GM18519 (cell line): ENCODE data around the gene CTSC.

Experiments
- ATAC-seq: cut with Tn5 transposase; IDR thresholded peaks from one replicate; pipeline ENCODE4 v1.9.1; 2021; ENCODE audit warnings: mild to moderate bottlenecking, moderate library complexity; ENCODE audit not compliant: unreplicated experiment, low FRiP score

CTSC gene

DNA sequence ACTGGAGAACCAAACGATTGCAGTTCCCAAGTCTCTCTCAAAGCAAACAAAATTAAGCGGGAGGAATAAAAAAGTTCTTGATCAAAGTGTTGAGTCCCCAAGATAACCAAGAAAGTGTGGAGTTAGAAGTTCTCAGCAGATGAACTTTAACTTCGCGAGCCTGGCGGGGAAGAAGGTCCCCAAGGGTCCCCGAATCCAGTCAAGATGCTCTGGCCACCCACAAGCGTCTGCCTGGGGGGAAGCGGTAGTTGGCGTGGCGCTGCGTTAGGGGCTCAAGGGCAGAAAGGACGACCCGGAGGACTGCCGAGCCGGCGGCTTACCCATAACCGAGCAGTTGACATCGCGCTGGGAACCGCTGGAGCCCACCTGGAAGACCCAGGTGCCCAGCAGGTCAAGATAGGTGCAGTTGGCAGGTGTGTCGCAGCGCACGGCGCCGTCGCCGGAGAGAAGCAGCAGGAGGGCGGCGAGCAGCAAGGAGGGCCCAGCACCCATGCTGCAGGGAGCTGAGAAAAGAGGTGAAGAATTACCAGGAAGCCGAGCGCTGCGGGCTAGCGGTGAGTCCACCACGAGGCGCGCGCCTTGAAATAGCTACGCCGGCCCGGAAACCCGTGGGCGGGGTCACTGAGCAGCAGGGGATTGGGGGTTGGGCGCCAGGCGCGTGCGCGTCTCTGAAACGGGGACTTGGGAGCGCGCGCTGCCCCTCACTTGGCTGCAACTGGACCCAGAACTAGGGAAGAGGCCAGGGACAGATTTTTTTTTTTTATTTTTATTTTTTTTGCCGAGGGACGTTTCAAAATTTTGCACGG lies at the start of gene CTSC:
Gene CTSC (minus strand): TSS at position 556 of the 806 bp plus-strand sequence. CDS start 64 bp downstream, at position 492.
- ATAC-seq = peak; percentile 69

DNA sequence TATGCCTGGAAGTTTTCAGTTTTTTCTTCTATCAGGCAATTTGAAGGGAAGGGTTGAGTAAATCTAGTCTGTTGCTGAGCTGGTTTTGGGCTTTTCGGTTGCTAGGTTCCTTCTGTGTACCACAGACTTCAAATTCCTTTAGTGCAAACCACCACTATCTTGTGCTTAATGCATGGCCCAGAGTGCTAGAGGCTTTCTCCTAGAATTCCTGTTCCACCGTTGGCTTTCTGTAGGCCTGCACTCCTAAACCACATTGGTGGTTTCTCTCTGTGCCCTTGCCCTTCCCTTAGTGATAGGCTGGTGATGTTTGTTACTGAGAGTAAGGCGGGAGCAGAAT lies 47.1 kb upstream of the CTSC start:
- no peak for ATAC-seq

DNA sequence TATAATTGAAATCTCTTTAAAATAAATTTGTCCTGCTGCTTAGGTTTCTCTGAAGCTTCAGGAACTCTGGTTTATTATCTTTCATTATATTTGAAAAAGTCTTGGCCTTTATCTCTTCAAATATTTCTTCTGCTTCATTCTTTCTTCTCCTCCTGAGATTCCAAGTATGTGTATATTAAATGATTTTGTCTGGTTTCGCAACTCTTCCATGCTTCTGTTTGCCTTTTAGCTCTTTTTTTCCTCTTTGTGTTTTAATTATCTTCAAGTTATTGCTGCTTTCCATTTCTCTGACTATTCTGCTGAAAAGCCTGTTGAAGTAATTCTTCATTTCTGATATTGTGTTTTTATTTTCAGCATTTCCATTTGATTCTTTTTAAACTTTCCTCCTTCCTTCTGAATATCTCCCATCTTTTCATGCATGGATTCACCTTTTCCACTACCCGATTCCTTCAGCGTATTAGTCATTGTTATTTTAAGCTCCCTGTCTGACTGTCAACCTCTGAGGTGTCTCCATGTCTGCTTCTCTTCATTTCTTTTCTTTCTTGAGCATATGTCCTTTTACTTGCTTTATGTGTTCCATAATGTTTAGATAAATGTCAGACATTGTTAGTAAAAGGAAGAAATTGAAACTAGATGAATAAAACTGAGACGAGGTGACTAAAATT lies 46.6 kb upstream of the CTSC start:
- no peak for ATAC-seq

DNA sequence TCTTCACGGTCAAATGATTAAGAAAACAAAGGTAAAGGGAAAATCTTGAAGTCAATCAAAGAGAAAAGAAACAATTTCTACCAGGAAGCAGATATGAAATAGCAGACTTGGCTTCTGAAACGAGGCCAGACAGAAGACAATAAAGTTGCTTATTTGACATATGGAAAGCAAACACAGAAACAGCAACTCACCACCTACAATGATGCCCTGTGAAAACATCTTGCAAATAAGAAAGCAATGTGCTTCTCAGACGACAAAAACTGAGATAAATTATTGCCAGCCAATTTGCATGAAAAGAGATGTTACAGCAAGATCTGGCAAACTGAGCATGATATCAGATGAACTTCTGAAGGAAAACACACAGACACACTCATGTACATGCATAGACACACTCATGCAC lies 45.9 kb upstream of the CTSC start:
- no peak for ATAC-seq

DNA sequence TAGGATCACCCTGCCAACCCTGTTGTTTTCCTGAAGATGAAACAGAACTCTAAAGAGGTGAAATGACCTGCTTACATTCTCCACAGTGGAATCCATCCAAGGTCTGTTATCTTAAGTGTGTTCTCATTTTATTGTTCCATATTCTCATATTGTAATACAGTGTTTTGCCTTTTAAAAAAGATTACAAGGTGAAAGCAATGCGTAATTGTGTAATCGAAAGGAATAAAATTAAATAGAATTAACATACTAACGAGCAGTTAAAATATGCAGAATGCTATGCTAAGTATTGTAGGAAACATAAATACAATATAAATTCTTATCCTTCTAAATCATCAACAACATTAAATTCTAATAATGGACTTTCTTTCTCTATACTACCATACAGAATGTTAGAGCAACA lies 41.6 kb upstream of the CTSC start:
- ATAC-seq = no peak

DNA sequence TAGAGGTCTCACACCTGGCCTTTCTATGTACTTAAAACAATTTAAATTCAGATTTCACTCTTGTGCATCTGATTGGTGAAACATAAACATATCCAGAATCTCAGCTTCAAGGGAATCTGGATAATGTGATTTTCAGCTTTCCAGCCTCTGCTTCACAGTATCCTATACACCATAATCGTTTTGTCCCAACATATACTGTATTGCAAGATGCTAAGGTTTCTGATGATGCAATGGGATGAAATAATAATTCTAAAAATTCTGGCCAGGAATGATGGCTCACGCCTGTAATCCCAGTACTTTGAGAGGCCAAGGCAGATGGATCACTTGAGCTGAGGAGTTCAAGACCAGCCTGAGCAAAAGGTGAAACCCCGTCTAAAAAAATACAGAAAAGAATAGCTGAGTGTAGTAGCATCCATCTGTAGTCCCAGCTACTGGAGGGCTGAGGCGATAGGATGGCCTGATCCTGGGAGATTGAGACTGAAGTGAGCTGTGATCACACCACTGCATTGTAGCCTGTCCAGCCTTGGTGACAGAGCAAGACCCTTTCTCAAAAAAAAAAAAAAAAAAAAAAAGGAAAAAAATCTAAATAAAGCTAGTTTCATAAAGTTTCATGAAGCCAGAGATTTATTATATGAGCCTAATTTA lies 41.0 kb upstream of the CTSC start:
- ATAC-seq = no peak

DNA sequence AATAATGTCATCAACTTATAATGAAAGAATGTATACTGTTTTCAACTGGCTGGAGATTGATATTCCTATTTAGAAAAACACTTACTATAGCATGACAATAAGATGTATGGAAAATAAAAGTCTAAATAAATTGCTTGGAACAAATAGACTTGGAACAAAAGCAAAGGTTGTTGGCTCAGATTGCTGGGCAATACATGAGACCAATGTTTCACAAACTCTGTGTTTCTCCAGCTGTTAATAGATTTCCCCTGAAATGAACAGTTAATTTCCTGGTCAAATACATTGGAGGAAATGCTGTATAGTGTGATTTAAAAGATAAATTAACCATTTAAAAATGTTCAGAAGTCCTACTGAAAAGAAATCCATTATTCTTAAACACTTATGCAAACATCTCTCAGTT lies 40.1 kb upstream of the CTSC start:
- no peak for ATAC-seq

DNA sequence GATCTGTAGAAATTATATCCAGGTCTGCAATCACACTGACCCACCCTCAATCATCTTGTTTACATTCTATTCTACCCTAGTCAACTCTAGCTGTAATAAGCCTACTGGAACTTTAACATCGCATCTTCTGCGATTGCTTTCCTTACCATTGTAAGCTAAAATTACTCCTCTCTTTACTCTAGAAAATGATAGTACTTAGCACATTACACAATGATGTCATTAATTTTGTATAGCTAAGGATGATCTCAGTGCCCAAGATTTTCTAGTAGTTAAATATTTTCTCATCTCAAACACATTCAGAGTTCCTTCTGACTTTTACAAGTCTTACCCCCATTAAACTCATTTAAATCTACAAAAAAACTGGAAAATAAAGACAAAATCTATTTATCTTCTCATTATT lies 39.6 kb upstream of the CTSC start:
- no peak for ATAC-seq

DNA sequence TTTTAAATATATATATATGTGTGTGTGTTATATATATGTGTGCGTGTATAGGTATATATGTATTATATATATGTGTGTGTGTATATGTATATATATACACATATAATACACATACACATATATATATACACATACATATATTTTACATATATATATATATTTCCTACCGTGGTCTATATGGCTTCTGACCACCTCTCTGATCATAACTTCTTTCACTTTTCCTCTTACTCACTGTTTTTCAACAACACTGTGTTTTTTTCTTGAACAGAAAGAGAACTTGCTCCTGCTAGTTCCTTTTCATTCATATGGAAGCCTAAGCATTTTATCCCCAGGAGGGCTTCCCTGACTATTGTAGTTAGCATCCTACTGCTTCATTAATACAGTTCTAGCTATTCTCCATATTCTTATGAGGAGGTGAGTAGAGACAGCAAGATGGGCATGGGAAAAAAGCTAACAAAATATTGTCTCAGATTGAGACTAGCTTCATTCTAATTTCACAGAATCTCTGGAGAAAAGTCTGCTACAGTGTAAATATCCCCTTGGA lies 38.5 kb upstream of the CTSC start:
- no peak for ATAC-seq

DNA sequence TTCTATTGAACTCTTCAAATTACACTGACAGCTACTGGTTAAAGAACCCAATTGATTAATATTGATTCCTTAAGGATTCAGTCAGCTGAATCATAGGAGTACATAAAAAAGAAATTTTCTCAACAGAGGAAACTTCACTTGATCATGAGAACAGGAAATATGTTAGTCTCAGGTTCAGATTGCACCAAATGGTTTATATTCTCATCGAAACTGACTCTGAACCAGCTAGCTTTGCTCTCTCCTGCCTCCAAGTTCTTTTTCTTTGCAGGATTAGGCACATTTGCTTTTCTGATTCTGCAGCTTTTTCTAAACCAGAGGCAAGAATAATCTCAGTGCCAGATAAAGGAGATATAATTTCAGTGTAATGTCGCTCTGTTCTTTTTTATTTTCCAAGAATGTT lies 33.2 kb upstream of the CTSC start:
- ATAC-seq = no peak

DNA sequence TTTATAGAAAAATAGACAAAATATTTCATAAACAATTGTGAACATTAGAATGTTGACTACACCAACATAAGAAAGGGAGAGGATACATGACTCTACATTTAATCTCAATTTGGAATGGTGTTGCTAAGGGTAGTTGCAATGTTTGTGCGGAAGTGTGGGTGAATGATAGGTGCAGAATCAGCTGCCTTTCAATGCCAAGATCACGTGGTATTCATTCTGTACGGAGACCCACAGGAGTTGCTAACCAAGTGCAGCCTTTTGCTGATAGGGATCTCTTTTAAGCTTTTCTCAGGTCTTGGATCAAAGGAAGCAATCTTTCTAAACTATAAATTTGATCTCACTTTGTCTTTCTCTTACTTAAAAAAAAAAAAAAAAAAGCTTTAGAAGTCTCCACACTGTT lies 29.8 kb upstream of the CTSC start:
- ATAC-seq = no peak

DNA sequence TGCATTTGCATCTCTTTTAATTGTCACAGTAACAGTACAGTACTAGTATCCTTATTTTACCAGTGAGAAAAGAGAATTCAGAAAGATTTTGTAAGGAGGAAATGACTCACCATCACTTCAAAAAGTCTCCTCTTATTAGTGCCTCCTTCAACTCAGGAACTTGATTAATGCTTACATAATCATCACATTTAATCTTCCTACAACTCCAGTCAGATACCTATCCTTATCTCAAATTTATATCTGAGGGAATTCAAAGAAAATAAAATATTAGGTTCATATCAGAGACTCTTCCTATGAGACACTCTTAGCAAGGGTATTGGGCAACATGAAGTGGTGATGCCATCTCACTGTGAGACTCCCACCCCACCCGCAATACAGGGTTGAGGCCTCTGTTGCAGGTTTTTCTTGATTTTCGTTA lies 26.1 kb upstream of the CTSC start:
- peak; percentile 44 for ATAC-seq

DNA sequence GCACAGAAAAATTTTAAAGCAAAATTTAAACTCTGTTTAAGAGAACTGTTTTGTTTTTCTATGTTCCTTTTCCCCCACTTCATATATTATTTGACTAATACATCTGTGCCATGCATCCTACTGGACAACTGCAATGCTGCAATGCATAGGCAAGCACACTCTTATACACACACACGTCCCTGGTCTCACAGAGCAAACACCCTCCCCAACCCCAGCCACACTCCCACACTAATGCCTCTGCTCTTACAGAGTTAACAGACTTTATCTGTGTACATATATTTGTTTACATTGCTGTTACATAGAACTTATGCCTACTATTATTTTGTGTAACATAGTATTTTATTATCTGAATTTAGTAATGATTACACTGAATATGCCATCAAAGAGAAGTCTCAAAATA lies 25.5 kb upstream of the CTSC start:
- ATAC-seq = no peak

DNA sequence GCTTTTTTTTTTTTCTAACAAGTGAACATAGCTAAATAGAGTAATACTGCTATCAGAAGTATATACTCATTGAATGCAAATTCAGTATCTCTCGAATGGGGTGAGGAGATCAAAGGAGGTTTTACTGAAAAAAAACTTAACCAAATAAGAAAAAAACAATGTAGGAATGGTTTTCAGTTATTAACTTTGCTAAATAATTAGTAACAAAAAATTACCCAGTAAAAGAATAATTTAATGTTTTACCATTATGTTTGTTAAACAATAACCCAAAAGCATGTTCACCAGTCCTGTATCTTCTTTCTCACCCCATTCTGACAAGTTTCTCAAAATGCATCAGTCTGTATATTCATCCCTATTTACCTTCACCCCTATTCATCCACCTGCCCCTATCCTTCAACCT lies 22.6 kb upstream of the CTSC start:
- no peak for ATAC-seq

DNA sequence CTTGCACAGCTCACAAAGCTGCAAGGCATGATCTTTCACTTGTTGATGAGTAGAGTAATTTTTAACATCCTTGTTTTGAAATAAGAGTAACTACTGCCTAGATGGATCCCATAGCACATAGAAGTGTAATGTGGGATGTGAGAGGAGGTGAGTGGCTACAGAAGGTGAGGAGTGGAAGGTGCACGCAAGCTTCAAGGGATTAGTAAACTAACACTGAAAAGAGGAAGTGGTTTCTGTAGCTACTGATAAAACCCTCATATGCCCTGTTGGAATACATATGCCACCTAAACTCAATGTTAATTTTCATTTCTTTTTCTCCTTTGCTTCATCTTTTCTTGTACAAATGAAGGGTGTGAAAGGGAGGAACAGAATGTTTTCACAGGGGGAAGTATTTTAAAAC lies 22.0 kb upstream of the CTSC start:
- peak; percentile 45 for ATAC-seq

DNA sequence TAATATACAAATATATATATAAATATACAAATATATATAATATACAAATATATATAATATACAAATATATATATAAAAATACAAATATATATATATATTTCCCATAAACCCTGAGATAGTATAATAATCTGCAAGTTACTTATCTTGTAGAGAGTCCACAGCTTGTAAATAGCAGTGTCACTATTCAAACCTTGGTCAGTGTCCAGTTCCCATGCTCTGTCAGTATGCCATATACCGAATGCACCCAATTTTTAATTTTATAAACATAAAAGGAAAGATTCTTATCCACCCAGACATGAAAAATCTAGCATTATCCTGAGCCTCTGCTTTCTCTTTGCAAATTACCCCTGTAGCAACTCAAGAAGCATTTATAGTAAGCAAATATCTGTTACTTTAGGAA lies 21.6 kb upstream of the CTSC start:
- no peak for ATAC-seq

DNA sequence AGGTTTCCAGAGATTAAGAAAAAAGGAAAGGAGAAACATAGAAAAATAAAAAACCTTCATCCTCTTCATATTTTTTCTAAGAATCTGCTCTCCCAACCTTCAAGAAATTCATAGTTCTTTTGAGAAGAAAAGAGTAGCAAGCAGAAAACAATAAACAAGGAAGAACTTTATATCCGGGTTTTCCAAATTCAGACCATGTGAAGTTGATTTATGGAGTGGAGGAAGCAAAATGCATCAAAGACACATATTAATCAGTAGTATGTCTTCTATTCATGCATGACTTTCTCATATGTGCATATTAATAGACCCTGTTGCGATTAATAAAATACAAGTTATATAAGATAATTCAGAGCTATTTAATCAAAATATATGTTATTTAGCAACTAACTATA lies 20.5 kb upstream of the CTSC start:
- no peak for ATAC-seq

DNA sequence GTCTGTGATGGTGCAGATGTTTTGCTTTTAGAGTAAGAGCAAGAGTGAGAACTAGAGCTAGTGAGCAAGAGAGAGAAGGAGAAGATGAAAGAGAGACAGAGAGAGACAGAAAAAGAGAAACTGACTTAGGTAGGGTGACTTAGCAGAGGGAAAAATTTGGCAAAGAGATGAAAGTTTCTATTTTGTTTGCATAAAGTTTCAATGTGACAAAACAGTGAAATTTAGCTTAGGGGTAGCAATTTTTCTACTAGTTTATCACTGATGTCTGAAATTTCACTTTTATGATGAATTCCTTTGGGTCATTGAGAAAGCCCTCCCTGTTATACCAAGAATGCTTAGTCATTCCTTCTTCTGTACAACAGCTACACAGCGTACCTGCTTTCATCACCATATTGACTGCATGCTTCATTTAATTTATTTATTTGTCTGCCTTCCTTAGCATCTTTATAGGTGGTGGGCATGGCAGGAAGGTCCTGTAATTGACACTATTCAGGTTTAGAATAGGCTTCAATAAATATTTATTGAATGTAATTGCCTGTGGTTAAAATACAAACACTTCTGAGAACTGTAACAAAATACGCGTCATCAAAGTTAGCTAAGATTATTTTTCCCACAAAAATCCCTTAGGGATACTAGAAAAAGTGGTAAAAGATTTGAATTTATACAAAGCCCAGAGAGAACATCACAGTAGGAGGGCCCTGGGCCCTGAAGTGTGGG lies 19.9 kb upstream of the CTSC start:
- ATAC-seq = peak; percentile 43

DNA sequence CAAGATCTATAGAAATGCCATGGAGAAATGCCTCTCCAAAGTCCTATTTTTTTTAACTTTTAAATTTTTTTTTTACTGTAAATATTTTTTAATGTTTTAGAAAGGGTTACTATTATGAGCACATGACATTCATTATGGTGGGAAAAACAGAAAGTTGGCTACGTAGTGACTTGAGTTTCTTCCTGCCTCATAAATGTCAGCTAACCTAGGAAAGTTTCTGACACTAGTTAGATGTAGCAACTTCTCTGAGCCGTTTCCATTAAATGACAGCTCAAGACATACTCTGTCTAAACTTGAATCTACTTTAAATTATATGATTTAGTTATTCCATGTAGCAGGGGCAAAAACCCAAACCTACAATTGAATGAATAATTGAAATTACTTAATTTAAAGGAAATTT lies 18.4 kb upstream of the CTSC start:
- ATAC-seq = no peak

DNA sequence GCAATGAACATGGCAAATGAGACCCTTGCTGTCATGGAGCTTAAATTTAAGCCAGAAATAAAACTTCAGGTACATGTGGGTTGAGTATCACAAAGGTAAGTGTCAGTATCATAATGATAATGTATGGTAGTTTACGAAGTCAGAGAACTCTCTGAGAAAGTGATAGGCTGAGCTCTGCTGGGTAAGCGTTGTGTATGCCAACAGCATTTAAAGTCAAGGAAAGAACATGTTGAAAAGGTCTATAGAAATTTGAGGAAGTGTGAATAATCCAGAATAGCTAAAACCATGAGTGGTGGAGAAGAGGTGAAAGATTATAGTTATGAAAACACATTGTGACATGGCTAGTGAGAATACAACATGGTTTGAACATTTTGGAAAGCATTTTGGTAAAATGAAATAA lies 17.4 kb upstream of the CTSC start:
- peak; percentile 23 for ATAC-seq
